K562 (cell line): Measurements from ENCODE around the gene MIDN. TPM values are rescaled to one million over a fixed set of nuclear protein-coding genes. Genes with fewer than 3 reads are reported as not detected.
A peak's percentile ranks its signal among the peaks of the same experiment; 100 is the strongest.

ENCODE experiments used
- ARID1B ChIP-seq: fragments of 450-650 bp; IDR thresholded peaks from 2 replicates; pipeline ENCODE4 v1.6.1; 2016; ENCODE audit warnings: antibody characterized with exemption, mild to moderate bottlenecking, inconsistent platforms
- ATF7 ChIP-seq: fragments of 450-650 bp; IDR thresholded peaks from 2 replicates; pipeline ENCODE4 v1.7.1; 2014; ENCODE audit warnings: mild to moderate bottlenecking, moderate library complexity
- DPF2 ChIP-seq: fragments of 450-650 bp; IDR thresholded peaks from 2 replicates; pipeline ENCODE4 v1.6.1; 2016
- GTF2E2 ChIP-seq: fragments of 200-800 bp; sonication (Bioruptor generic); IDR thresholded peaks from 2 replicates; pipeline ENCODE4 v1.6.1; 2016; ENCODE audit warnings: missing genetic modification characterization, missing compliant biosample characterization
- ILF3 ChIP-seq: fragments of 450-650 bp; IDR thresholded peaks from 2 replicates; pipeline ENCODE4 v1.6.1; 2018; ENCODE audit warnings: antibody characterized with exemption, mild to moderate bottlenecking, moderate library complexity, borderline replicate concordance
- LCOR ChIP-seq: sonication (generic); formaldehyde crosslinking; IDR thresholded peaks from 2 replicates; pipeline ENCODE4 v1.8.0; 2022; ENCODE audit warnings: mild to moderate bottlenecking, missing genetic modification reagents
- MAFG ChIP-seq: fragments of 450-650 bp; conservative IDR thresholded peaks from 2 replicates; pipeline ENCODE4 v1.6.1; 2016; ENCODE audit warnings: missing genetic modification characterization, missing compliant biosample characterization
- NR3C1 ChIP-seq: sonication (generic); formaldehyde crosslinking; IDR thresholded peaks from 2 replicates; pipeline ENCODE4 v1.8.1; 2022; ENCODE audit warnings: missing genetic modification reagents
- PHF20 ChIP-seq: fragments of 450-650 bp; IDR thresholded peaks from 2 replicates; pipeline ENCODE4 v1.6.1; 2018; ENCODE audit not compliant: partially characterized antibody
- PREB ChIP-seq: sonication (generic); formaldehyde crosslinking; IDR thresholded peaks from 2 replicates; pipeline ENCODE4 v1.8.1; 2023; ENCODE audit warnings: mild to moderate bottlenecking, missing genetic modification reagents
- RNF219 ChIP-seq: fragments of 250-450 bp; sonication (Bioruptor Pico); IDR thresholded peaks from 2 replicates; pipeline ENCODE4 v1.5.0; 2022; ENCODE audit warnings: mild to moderate bottlenecking
- SMARCA5 ChIP-seq: fragments of 450-650 bp; IDR thresholded peaks from 2 replicates; pipeline ENCODE4 v1.6.1; 2016
- SOX6 ChIP-seq: fragments of 450-650 bp; IDR thresholded peaks from 2 replicates; pipeline ENCODE4 v1.6.1; 2014; ENCODE audit warnings: mild to moderate bottlenecking
- SRSF9 ChIP-seq: fragments of 200-400 bp; formaldehyde crosslinking; IDR thresholded peaks from 2 replicates; pipeline ENCODE4 v1.6.1; 2017; ENCODE audit warnings: low read depth, low read length, borderline replicate concordance
- STAT5B ChIP-seq: fragments of 250-450 bp; sonication (Bioruptor Pico); IDR thresholded peaks from 2 replicates; pipeline ENCODE4 v1.8.0; 2021; ENCODE audit warnings: mild to moderate bottlenecking, inconsistent platforms
- TBP ChIP-seq: optimal IDR thresholded peaks from 2 replicates; pipeline ENCODE3; 2011; ENCODE audit warnings: low read depth, low read length, improper control_type of control experiment
- TEAD2 ChIP-seq: fragments of 450-650 bp; IDR thresholded peaks from 2 replicates; pipeline ENCODE4 v1.6.1; 2016; ENCODE audit warnings: missing genetic modification characterization, control low read depth, missing compliant biosample characterization
- TOE1 ChIP-seq, 2 experiments: fragments of 450-650 bp in 1 of 2; sonication (generic) in 1 of 2; formaldehyde crosslinking in 1 of 2; IDR thresholded peaks; 2 replicates each; pipeline versions ENCODE4 v1.7.1 to v1.8.0; 2016 to 2022; ENCODE audit warnings: borderline replicate concordance in 2 of 2, mild to moderate bottlenecking in 2 of 2, antibody characterized with exemption in 1 of 2, inconsistent platforms in 1 of 2, low read depth in 1 of 2, missing genetic modification reagents in 1 of 2, moderate library complexity in 1 of 2
- ZBTB9 ChIP-seq: fragments of 450-650 bp; formaldehyde crosslinking; IDR thresholded peaks from 2 replicates; pipeline ENCODE4 v1.4.0; 2020; ENCODE audit warnings: mild to moderate bottlenecking, moderate library complexity
- ZKSCAN3 ChIP-seq: fragments of 250-450 bp; sonication (Bioruptor Pico); IDR thresholded peaks from 2 replicates; pipeline ENCODE4 v1.4.0; 2020
- ZKSCAN8 ChIP-seq: fragments of 200-800 bp; sonication (Bioruptor generic); IDR thresholded peaks from 2 replicates; pipeline ENCODE4 v1.6.1; 2016; ENCODE audit warnings: missing genetic modification characterization, missing compliant biosample characterization
- ZNF639 ChIP-seq, 2 experiments: fragments of 200-800 bp in 1 of 2; sonication (Bioruptor generic) in 1 of 2; sonication (generic) in 1 of 2; formaldehyde crosslinking in 1 of 2; IDR thresholded peaks in 1 of 2; conservative IDR thresholded peaks in 1 of 2; 2 replicates each; pipeline versions ENCODE4 v1.5.0 to v1.6.1; 2016 to 2020; ENCODE audit warnings: missing compliant biosample characterization in 1 of 2, missing genetic modification characterization in 1 of 2, missing genetic modification reagents in 1 of 2
- ZNF75A ChIP-seq: fragments of 450-650 bp; formaldehyde crosslinking; IDR thresholded peaks from 2 replicates; pipeline ENCODE4 v1.4.0; 2020; ENCODE audit warnings: mild to moderate bottlenecking
- ZNF764 ChIP-seq: fragments of 250-450 bp; sonication (Bioruptor Pico); IDR thresholded peaks from 2 replicates; pipeline ENCODE4 v1.4.0; 2020; ENCODE audit warnings: low read depth, mild to moderate bottlenecking, moderate library complexity
- ZNF77 ChIP-seq: fragments of 250-450 bp; sonication (Bioruptor Pico); IDR thresholded peaks from 2 replicates; pipeline ENCODE4 v1.5.0; 2020
- polyA plus RNA-seq, 8 experiments: library from polyadenylated mRNA; depleted of rRNA in 4 of 8; stranded (reverse) in 5 of 8; unstranded in 3 of 8; fragments of >200 nt; fragmentation: Nextera tagmentation in 2 of 8; fragmentation: Illumina TruSeq in 1 of 8; extraction: Ambion mirVana in 2 of 8; extraction: Trizol in 1 of 8; gene quantifications; 2 replicates each; pipeline versions ENCODE4 v1.2.1 to v1.2.3, GENCODE V29; 2011 to 2014; ENCODE audit warnings: inconsistent platforms in 1 of 8, missing spikeins in 1 of 8
- total RNA-seq, 7 experiments: library from RNA; depleted of rRNA in 6 of 7; stranded (reverse); fragments of >200 nt in 6 of 7; fragmentation: Illumina TruSeq in 2 of 7; extraction: Trizol in 2 of 7; gene quantifications; 2 replicates each; pipeline versions ENCODE4 v1.2.1 to v1.2.3, GENCODE V29; 2011 to 2021; ENCODE audit warnings: low replicate concordance in 1 of 7

MIDN gene
- total and polyA plus RNA-seq, 9 of the 15 experiments (the other 6 are each of a cell fraction or from before 2014, with no cell fraction given): 0.17 to 120 (median 10.1) TPM

- TF ChIP-seq GTF2E2: 0 out of 2 replicates have a peak, but pooled peaks have one; percentile 85
- TF ChIP-seq NR3C1 (CRISPR knock-in tag): 0 out of 2 replicates have a peak, but pooled peaks have one; percentile 18
- TF ChIP-seq MAFG (tag): no peak
- TF ChIP-seq ZKSCAN8: no peak
- no peak for TF ChIP-seq ZNF639 (CRISPR knock-in tag; conservative IDR thresholded peaks at IDR 0.05 in 1 of 2, IDR thresholded peaks at IDR 0.05 in 1 of 2)
- no peak for TF ChIP-seq STAT5B
- TF ChIP-seq SOX6: no peak
- peak; percentile 66; the same call in 1 of the 2 replicates for TF ChIP-seq LCOR (CRISPR knock-in tag)
- TF ChIP-seq ZNF75A: no peak
- no peak; the same call in 1 of the 2 replicates for TF ChIP-seq ILF3
- TF ChIP-seq ATF7: no peak
- TF ChIP-seq SMARCA5: no peak
- TF ChIP-seq SRSF9: no peak
- no peak for TF ChIP-seq TBP
- TF ChIP-seq TOE1 (IDR thresholded peaks at IDR 0.05; ENCODE audit: borderline replicate concordance): peak; percentile 24; the same call in 1 of the 2 replicates
- no peak for TF ChIP-seq TOE1 (CRISPR knock-in tag; IDR thresholded peaks at IDR 0.05; ENCODE audit: borderline replicate concordance, low read depth)
- TF ChIP-seq ZKSCAN3 (CRISPR knock-in tag): no peak
- TF ChIP-seq RNF219: no peak
- no peak for TF ChIP-seq DPF2
- TF ChIP-seq ZNF77 (CRISPR knock-in tag): no peak
- peak; percentile 15 for TF ChIP-seq PHF20
- no peak for TF ChIP-seq ZBTB9 (CRISPR knock-in tag)
- no peak for TF ChIP-seq TEAD2 (tag)
- no peak for TF ChIP-seq PREB (CRISPR knock-in tag)
- peak; percentile 60 for TF ChIP-seq ZNF764 (CRISPR knock-in tag)
- TF ChIP-seq ARID1B: peak; percentile 45; the same call in 1 of the 2 replicates
These were observed 26.5 kb downstream of the MIDN start (continued) for GRCh38 chr19:1274852-1275259.
